Caco-2 (cell line): ENCODE results near the gene LRRC56. TPM values are rescaled to one million over a fixed set of nuclear protein-coding genes. Genes with fewer than 3 reads are reported as not detected.
"Not testable (repeated sequence)": the region's sequence is repeated elsewhere in the genome, so short reads cannot be mapped to it uniquely, and the experiment has no call there.

Experiments
- BruUV-seq: library from RNA; stranded (reverse); fragments of 400-500 nt; replicated peaks from 2 replicates; lab custom pipeline; 2021; lab: Mats Ljungman, UMichigan
- CTCF ChIA-PET: fragments of 300-600 bp; sonication (Branson Sonifier 250); formaldehyde crosslinking; loops from one replicate; lab custom pipeline; 2022; ENCODE audit warnings: antibody characterized with exemption; lab: Charles Lee
- POLR2A ChIA-PET: fragments of 300-600 bp; sonication (Branson Sonifier 250); formaldehyde crosslinking; loops from one replicate; lab custom pipeline; 2022; ENCODE audit warnings: antibody characterized with exemption; lab: Charles Lee
- DNase-seq, 2 experiments: peaks; one replicate each; pipeline versions ENCODE4 v3.0.0 to v3.0.0-alpha.2; 2020 to 2022
- H3K27me3 ChIP-seq: replicated peaks from 2 replicates; pipeline ENCODE4 v1.6.0; 2011; ENCODE audit warnings: low read length; ENCODE audit not compliant: control insufficient read depth, insufficient read depth
- H3K36me3 ChIP-seq: 2 replicates; pipeline ENCODE4 v1.5.1; 2011; ENCODE audit warnings: low read length; ENCODE audit not compliant: control insufficient read depth, insufficient read depth
- H3K4me1 ChIP-seq: fragments of 250-450 bp; sonication (Bioruptor Pico); 2 replicates; pipeline ENCODE4 v1.5.1; 2020; ENCODE audit warnings: mild to moderate bottlenecking
- H3K4me3 ChIP-seq: 2 replicates; pipeline ENCODE4 v1.5.1; 2011; ENCODE audit warnings: low read depth, mild to moderate bottlenecking, control low read depth, low read length
- H3K9me3 ChIP-seq: fragments of 250-450 bp; sonication (Bioruptor Pico); 2 replicates; pipeline ENCODE4 v1.5.1; 2020; ENCODE audit warnings: mild to moderate bottlenecking, moderate library complexity
- H3K27ac Mint-ChIP-seq: one replicate; pipeline ENCODE4 v1.8.0; 2022; ENCODE audit warnings: mixed read lengths; ENCODE audit not compliant: unreplicated experiment
- H3K27me3 Mint-ChIP-seq: one replicate; pipeline ENCODE4 v1.8.0; 2022; ENCODE audit warnings: mixed read lengths; ENCODE audit not compliant: insufficient read depth, unreplicated experiment
- H3K36me3 Mint-ChIP-seq: one replicate; pipeline ENCODE4 v1.8.0; 2022; ENCODE audit warnings: mild to moderate bottlenecking, mixed read lengths; ENCODE audit not compliant: insufficient read depth, unreplicated experiment
- H3K4me1 Mint-ChIP-seq: one replicate; pipeline ENCODE4 v1.8.0; 2022; ENCODE audit warnings: low read depth, mixed read lengths; ENCODE audit not compliant: unreplicated experiment
- H3K4me3 Mint-ChIP-seq: one replicate; pipeline ENCODE4 v1.8.0; 2022; ENCODE audit warnings: mild to moderate bottlenecking, moderate library complexity, mixed read lengths; ENCODE audit not compliant: unreplicated experiment
- H3K9me3 Mint-ChIP-seq: one replicate; pipeline ENCODE4 v1.8.0; 2022; ENCODE audit warnings: mixed read lengths; ENCODE audit not compliant: unreplicated experiment
- CTCF ChIP-seq, 2 experiments: fragments of 200-600 bp in 1 of 2; IDR thresholded peaks; 1 replicate in 1 of 2; 2 replicates in 1 of 2; pipeline versions ENCODE4 v1.5.1 to v1.8.0; 2011 to 2022; ENCODE audit warnings: antibody characterized with exemption in 1 of 2, control low read depth in 1 of 2, inconsistent platforms in 1 of 2, low read depth in 1 of 2, low read length in 1 of 2, mild to moderate bottlenecking in 1 of 2, moderate library complexity in 1 of 2; ENCODE audit not compliant: insufficient read depth in 1 of 2, severe bottlenecking in 1 of 2, unreplicated experiment in 1 of 2
- intact Hi-C: fragments of 100-400 bp; cut with micrococcal nuclease; formaldehyde crosslinking; loops from one replicate; pipeline ENCODE4 v1.10.0; 2022; ENCODE audit not compliant: unreplicated experiment
- total RNA-seq: library from RNA; stranded (reverse); gene quantifications from 2 replicates; pipeline ENCODE4 v1.2.3, GENCODE V29; 2022

The LRRC56 gene
- total RNA-seq, 1 experiment from 2014 or later, result 4.4 TPM

GRCh38 chr11:571802-572185, 34.5 kb downstream of the LRRC56 start:
- CTCF ChIA-PET, result no interaction called here
- Histone ChIP-seq H3K36me3 (0 out of 2 replicates have a peak, but pooled peaks cover 1% of the 10 kb centered on the region), H3K4me1 (peaks cover 36% of the 10 kb centered on the region), H3K27me3 (no peaks in the 10 kb centered on the region), H3K4me3 (no peak overlapping the region), H3K9me3 (no peaks in the 10 kb centered on the region)
- Mint-ChIP-seq H3K4me1 (peaks cover 22% of the 10 kb centered on the region), H3K4me3 (no peak overlapping the region), H3K36me3 (peaks cover 19% of the 10 kb centered on the region), H3K27me3 (no peaks in the 10 kb centered on the region), H3K27ac (no peak overlapping the region), H3K9me3 (no peaks in the 10 kb centered on the region)
- TF ChIP-seq CTCF (IDR thresholded peaks at IDR 0.05; ENCODE audit: insufficient read depth in 1 of 2, low read depth in 1 of 2, low read length in 1 of 2, severe bottlenecking in 1 of 2, unreplicated experiment in 1 of 2), result no peak
- DNase-seq, result no peak
- BruUV-seq, result no TSS peak
- intact Hi-C loops, result no loop called here
- POLR2A ChIA-PET, result no interaction called here

GRCh38 chr11:573146-573759, 35.9 kb downstream of the LRRC56 start:
- intact Hi-C loops, result no loop called here
- BruUV-seq, result no TSS peak
- Mint-ChIP-seq H3K4me1 (peaks cover 22% of the 10 kb centered on the region), H3K9me3 (no peaks in the 10 kb centered on the region), H3K27me3 (no peaks in the 10 kb centered on the region), H3K36me3 (peaks cover 10% of the 10 kb centered on the region), H3K4me3 (no peak overlapping the region), H3K27ac (no peak overlapping the region)
- CTCF ChIA-PET, result no interaction called here
- H3K9me3 ChIP-seq, result no peaks in the 10 kb centered on the region
- no peak for TF ChIP-seq CTCF (IDR thresholded peaks at IDR 0.05; ENCODE audit: insufficient read depth in 1 of 2, low read depth in 1 of 2, low read length in 1 of 2, severe bottlenecking in 1 of 2, unreplicated experiment in 1 of 2)
- H3K4me3 ChIP-seq, result no peak overlapping the region
- DNase-seq, result no peak
- peaks cover 35% of the 10 kb centered on the region for H3K4me1 ChIP-seq
- H3K36me3 ChIP-seq, result no peaks in the 10 kb centered on the region
- POLR2A ChIA-PET, result no interaction called here
- no peaks in the 10 kb centered on the region for H3K27me3 ChIP-seq

GRCh38 chr11:574031-574570, 36.8 kb downstream of the LRRC56 start:
- POLR2A ChIA-PET, intact Hi-C loops, DNase-seq, H3K27me3 ChIP-seq, CTCF ChIA-PET, H3K36me3 ChIP-seq, H3K27me3 Mint-ChIP-seq, BruUV-seq, H3K27ac Mint-ChIP-seq, H3K9me3 Mint-ChIP-seq, H3K9me3 ChIP-seq: not testable (repeated sequence)
- Mint-ChIP-seq H3K36me3 (peaks cover 10% of the 10 kb centered on the region), H3K4me3 (peak overlapping the region; percentile 78), H3K4me1 (peaks cover 22% of the 10 kb centered on the region)
- peak overlapping the region; percentile 96 for H3K4me3 ChIP-seq
- peaks cover 41% of the 10 kb centered on the region for H3K4me1 ChIP-seq
